Measurements from ENCODE around the gene SLC35F3. TPM values are rescaled to one million over a fixed set of nuclear protein-coding genes. Genes with fewer than 3 reads are reported as not detected.

The SLC35F3 gene
- total and polyA plus RNA-seq, 3 donors from 2014 or later: 0.43 to 0.87 (median 0.47) TPM

DNA sequence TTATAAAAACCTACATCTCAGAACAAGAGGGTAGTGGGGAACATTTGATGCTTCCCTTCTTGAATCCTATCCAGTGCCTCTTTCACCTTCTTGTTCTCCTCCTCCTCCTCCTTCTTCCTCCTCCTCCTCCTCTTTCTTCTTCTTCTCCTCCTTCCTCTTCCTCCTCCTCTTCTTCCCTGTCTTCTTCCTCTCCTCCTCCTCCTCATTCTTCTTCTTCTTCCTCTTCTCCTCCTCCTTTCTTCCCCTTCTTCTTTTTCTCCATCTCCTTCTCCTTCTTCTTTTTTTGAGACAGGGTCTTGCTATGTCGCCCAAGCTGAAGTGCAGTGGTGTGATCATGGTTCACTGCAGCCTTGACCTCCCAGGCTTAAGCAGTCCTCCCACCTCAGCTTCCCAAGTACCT, 31.9 kb downstream of the SLC35F3 start:
- WGBS, 2 donors: 92% methylated on average over 1 of the region's 1 CpG
- intact Hi-C loops (cut with DNase I; ENCODE audit: low total_unique reads): no loop called here
- TF ChIP-seq POLR2A (IDR thresholded peaks at IDR 0.05) (no peak), CTCF (IDR thresholded peaks at IDR 0.05) (no peak)
- Histone ChIP-seq H3K4me3 (no peak overlapping the region), H3K9me3 (no peaks in the 10 kb centered on the region), H3K27ac (no peak overlapping the region), H3K4me1 (no peaks in the 10 kb centered on the region), H3K27me3 (no peaks in the 10 kb centered on the region), H3K36me3 (ENCODE audit: low read depth, missing control alignments) (no peaks in the 10 kb centered on the region)
- no peak for DNase-seq

DNA sequence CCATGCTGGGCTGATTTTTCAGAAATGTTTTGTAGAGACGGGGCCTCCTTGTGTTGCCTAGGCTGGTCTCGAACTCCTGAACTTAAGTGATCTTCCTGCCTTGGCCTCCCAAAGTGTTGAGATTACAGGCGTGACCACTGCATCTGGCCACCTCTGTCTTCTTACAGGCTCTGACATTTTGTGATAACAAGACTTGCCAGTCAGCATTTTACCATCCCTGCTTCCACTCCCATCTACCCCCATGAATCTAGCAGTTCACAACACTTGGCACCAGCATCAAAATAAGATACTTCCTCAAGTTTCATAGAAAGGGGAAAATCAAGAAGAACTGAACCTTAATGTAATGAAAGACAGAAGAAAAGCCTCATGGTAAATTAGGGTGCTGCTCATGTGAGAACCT, 32.4 kb downstream of the SLC35F3 start:
- no peaks in the 10 kb centered on the region for H3K9me3 ChIP-seq
- WGBS, 2 donors: 79 to 87% methylated on average over 3 of the region's 3 CpGs

DNA sequence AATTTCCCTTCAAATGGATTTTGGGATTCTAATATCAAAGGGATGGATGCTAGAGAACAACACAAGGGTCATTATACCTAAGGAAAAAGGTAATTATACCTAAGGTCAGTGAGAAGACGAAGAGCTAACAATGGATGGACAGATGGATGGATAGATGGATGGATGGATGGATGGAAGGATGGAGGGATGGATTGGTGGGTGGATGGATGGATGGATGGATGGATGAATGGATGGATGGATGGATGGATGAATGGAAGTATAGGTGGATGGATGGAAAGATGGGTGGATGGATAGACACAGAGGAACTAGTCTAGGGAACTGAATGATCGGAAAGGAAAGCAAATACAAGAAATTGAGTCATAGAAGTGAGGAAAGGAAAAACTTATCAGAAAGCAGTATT, 34.0 kb downstream of the SLC35F3 start:
- no peak overlapping the region for H3K4me3 ChIP-seq
- no peaks in the 10 kb centered on the region for H3K36me3 ChIP-seq (ENCODE audit: low read depth, missing control alignments)
- TF ChIP-seq POLR2A (IDR thresholded peaks at IDR 0.05): no peak
- TF ChIP-seq CTCF (IDR thresholded peaks at IDR 0.05): no peak
- DNase-seq: no peak
- no peak overlapping the region for H3K27ac ChIP-seq
- WGBS, 2 donors: 83 to 86% methylated on average over 2 of the region's 2 CpGs
- H3K27me3 ChIP-seq: no peaks in the 10 kb centered on the region
- intact Hi-C loops (cut with DNase I; ENCODE audit: low total_unique reads): no loop called here
- H3K9me3 ChIP-seq: no peaks in the 10 kb centered on the region
- H3K4me1 ChIP-seq: no peaks in the 10 kb centered on the region

More for the DNA sequence above, 32.4 kb downstream of the SLC35F3 start:
- intact Hi-C loops (cut with DNase I; ENCODE audit: low total_unique reads): no loop called here
- no peak for DNase-seq
- TF ChIP-seq POLR2A (IDR thresholded peaks at IDR 0.05) (no peak), CTCF (IDR thresholded peaks at IDR 0.05) (no peak)
- Histone ChIP-seq H3K4me1 (no peaks in the 10 kb centered on the region), H3K27me3 (no peaks in the 10 kb centered on the region), H3K36me3 (ENCODE audit: low read depth, missing control alignments) (no peaks in the 10 kb centered on the region), H3K4me3 (no peak overlapping the region), H3K27ac (no peak overlapping the region)

DNA sequence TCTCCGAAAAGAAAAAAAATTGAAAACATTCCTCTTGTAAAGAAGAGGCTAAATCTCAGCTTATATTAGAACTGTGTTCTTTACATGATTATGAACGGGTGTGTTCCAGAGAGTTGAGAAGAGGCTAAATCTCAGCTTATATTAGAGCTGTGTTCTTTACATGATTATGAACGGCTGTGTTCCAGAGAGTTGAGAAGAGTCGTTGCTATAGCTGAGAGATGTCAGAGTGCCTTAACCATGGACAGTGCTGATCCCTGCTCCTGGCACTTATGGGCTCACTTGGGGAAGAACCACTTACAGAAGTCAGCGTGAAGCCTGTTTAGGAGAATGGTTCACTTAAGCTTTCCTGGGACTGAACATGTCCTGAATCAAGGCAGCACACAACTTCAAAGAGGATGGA, 35.0 kb downstream of the SLC35F3 start:
- 87 to 90% methylated on average over 5 of the region's 5 CpGs for WGBS, 2 donors
- TF ChIP-seq POLR2A (IDR thresholded peaks at IDR 0.05) (no peak), CTCF (IDR thresholded peaks at IDR 0.05) (no peak)
- Histone ChIP-seq H3K36me3 (ENCODE audit: low read depth, missing control alignments) (no peaks in the 10 kb centered on the region), H3K4me1 (no peaks in the 10 kb centered on the region), H3K27ac (no peak overlapping the region), H3K27me3 (no peaks in the 10 kb centered on the region), H3K4me3 (no peak overlapping the region), H3K9me3 (no peaks in the 10 kb centered on the region)
- no peak for DNase-seq
- intact Hi-C loops (cut with DNase I; ENCODE audit: low total_unique reads): no loop called here

- Histone ChIP-seq H3K4me3 (no peak overlapping the region), H3K4me1 (no peaks in the 10 kb centered on the region), H3K27ac (no peak overlapping the region), H3K36me3 (ENCODE audit: low read depth, missing control alignments) (no peaks in the 10 kb centered on the region), H3K27me3 (no peaks in the 10 kb centered on the region), H3K9me3 (no peaks in the 10 kb centered on the region)
- no peak for DNase-seq
- TF ChIP-seq CTCF (IDR thresholded peaks at IDR 0.05): no peak
- TF ChIP-seq POLR2A (IDR thresholded peaks at IDR 0.05): no peak
- 85 to 87% methylated on average over 5 of the region's 5 CpGs for WGBS, 2 donors
- intact Hi-C loops (cut with DNase I; ENCODE audit: low total_unique reads): no loop called here
These were observed 36.4 kb downstream of the SLC35F3 start for GRCh38 chr1:233940908-233941307.
